Measurements from ENCODE around the gene PRKAB1.
A peak's percentile ranks its signal among the peaks of the same experiment; 100 is the strongest.
"Not testable (repeated sequence)": the region's sequence is repeated elsewhere in the genome, so short reads cannot be mapped to it uniquely, and the experiment has no call there.

Gene PRKAB1

GRCh38 chr12:119667577-119668323, at the start of gene PRKAB1:
Gene PRKAB1 (plus strand): TSS chr12:119668133. CDS start chr12:119668245, 112 bp downstream.
- DNase-seq: peak; percentile 91

- DNase-seq: not testable (repeated sequence)
Observed at GRCh38 chr12:119618328-119618896, 49.5 kb upstream of the PRKAB1 start.

- DNase-seq: no peak
Observed at GRCh38 chr12:119620490-119620889, 47.4 kb upstream of the PRKAB1 start.

GRCh38 chr12:119621878-119622277, 46.1 kb upstream of the PRKAB1 start:
- DNase-seq: no peak

- DNase-seq: no peak
Observed at GRCh38 chr12:119624966-119625365, 43.0 kb upstream of the PRKAB1 start.

- no peak for DNase-seq
Observed at GRCh38 chr12:119627019-119627643, 40.8 kb upstream of the PRKAB1 start.

- DNase-seq: no peak
Observed at GRCh38 chr12:119627686-119628085, 40.2 kb upstream of the PRKAB1 start.

GRCh38 chr12:119630223-119630780, 37.6 kb upstream of the PRKAB1 start:
- DNase-seq: no peak

- no peak for DNase-seq
Observed at GRCh38 chr12:119630962-119631550, 36.9 kb upstream of the PRKAB1 start.

GRCh38 chr12:119631930-119632678, 35.8 kb upstream of the PRKAB1 start:
- DNase-seq: no peak

- no peak for DNase-seq
Observed at GRCh38 chr12:119634743-119635142, 33.2 kb upstream of the PRKAB1 start.

- no peak for DNase-seq
Observed at GRCh38 chr12:119642986-119643385, 24.9 kb upstream of the PRKAB1 start.

- DNase-seq: no peak
Observed at GRCh38 chr12:119644930-119645329, 23.0 kb upstream of the PRKAB1 start.

GRCh38 chr12:119645535-119646059, 22.3 kb upstream of the PRKAB1 start:
- DNase-seq: no peak

- DNase-seq: no peak
Observed at GRCh38 chr12:119649202-119649808, 18.6 kb upstream of the PRKAB1 start.

- no peak for DNase-seq
Observed at GRCh38 chr12:119652665-119653064, 15.3 kb upstream of the PRKAB1 start.

- DNase-seq: not testable (repeated sequence)
Observed at GRCh38 chr12:119657001-119657400, 10.9 kb upstream of the PRKAB1 start.

GRCh38 chr12:119658166-119658565, 9.8 kb upstream of the PRKAB1 start:
- DNase-seq: not testable (repeated sequence)

GRCh38 chr12:119659289-119659897, 8.5 kb upstream of the PRKAB1 start:
- DNase-seq: peak; percentile 38

GRCh38 chr12:119660076-119660475, 7.9 kb upstream of the PRKAB1 start:
- no peak for DNase-seq

- no peak for DNase-seq
Observed at GRCh38 chr12:119661882-119662281, 6.1 kb upstream of the PRKAB1 start.

All from activated CD4-positive, alpha-beta T cell treated with anti-CD3 and anti-CD28 coated beads, Interleukin-2, amount 50 U/mL, for 1 hour (primary cell).